CD1c-positive myeloid dendritic cell (primary cell): ENCODE results near the gene ADAM29.
"Not testable (repeated sequence)": the region's sequence is repeated elsewhere in the genome, so short reads cannot be mapped to it uniquely, and the experiment has no call there.

Experiments
- DNase-seq: peaks from one replicate; pipeline ENCODE4 v3.0.0-alpha.2; 2016; ENCODE audit errors: extremely low spot score

ADAM29 gene

GRCh38 chr4:174948826-174949225, 30.7 kb downstream of the ADAM29 start:
- DNase-seq = no peak

GRCh38 chr4:174972911-174973310, 54.8 kb downstream of the ADAM29 start:
- DNase-seq = no peak

GRCh38 chr4:174973336-174973735, 55.2 kb downstream of the ADAM29 start:
- no peak for DNase-seq

GRCh38 chr4:174983128-174983750, 65.1 kb downstream of the ADAM29 start:
- DNase-seq = no peak

- not testable (repeated sequence) for DNase-seq
Measured at GRCh38 chr4:174983870-174984269, 65.7 kb downstream of the ADAM29 start.

- DNase-seq = no peak
Measured at GRCh38 chr4:174989791-174990190, 71.6 kb downstream of the ADAM29 start.

GRCh38 chr4:174993916-174994315, 75.8 kb downstream of the ADAM29 start:
- no peak for DNase-seq

- DNase-seq = no peak
Measured at GRCh38 chr4:174996079-174996478, 77.9 kb downstream of the ADAM29 start.

GRCh38 chr4:174999407-174999806, 81.2 kb downstream of the ADAM29 start:
- DNase-seq = no peak

GRCh38 chr4:175017751-175018150, 99.6 kb downstream of the ADAM29 start:
- no peak for DNase-seq

- not testable (repeated sequence) for DNase-seq
Measured at GRCh38 chr4:175019447-175019846, 101.3 kb downstream of the ADAM29 start.
